Lung (tissue), 12 donors: Measurements from ENCODE around the gene MAP3K2. TPM values are rescaled to one million over a fixed set of nuclear protein-coding genes. Genes with fewer than 3 reads are reported as not detected.

ENCODE experiments used
- ATAC-seq: fragments of 200-7000 bp; cut with Tn5 transposase; one replicate; pipeline ENCODE4 v1.9.1; 2020; ENCODE audit warnings: moderate number of reproducible peaks; ENCODE audit not compliant: insufficient read depth, low FRiP score
- DNase-seq, 3 donors: peaks; one replicate each; pipeline ENCODE4 v3.0.0-alpha.2; 2013 to 2017
- H3K27ac ChIP-seq, 2 donors: one replicate each; pipeline ENCODE4 v1.5.1; 2013; ENCODE audit warnings: mild to moderate bottlenecking in 2 of 2, moderate library complexity in 2 of 2, control low read depth in 1 of 2, inconsistent platforms in 1 of 2, low read depth in 1 of 2, low read length in 1 of 2
- H3K27me3 ChIP-seq, 3 donors: one replicate each; pipeline ENCODE4 v1.5.1; 2013; ENCODE audit warnings: low read length in 2 of 3; ENCODE audit not compliant: control insufficient read depth in 3 of 3, insufficient read depth in 3 of 3
- H3K36me3 ChIP-seq, 4 donors: one replicate each; pipeline ENCODE4 v1.5.1; 2013; ENCODE audit warnings: low read length in 4 of 4, mild to moderate bottlenecking in 1 of 4, moderate library complexity in 1 of 4; ENCODE audit not compliant: control insufficient read depth in 4 of 4, insufficient read depth in 4 of 4
- H3K4me1 ChIP-seq, 5 donors: one replicate each; pipeline ENCODE4 v1.5.1; 2013; ENCODE audit warnings: low read length in 5 of 5, mild to moderate bottlenecking in 2 of 5, moderate library complexity in 1 of 5; ENCODE audit not compliant: control insufficient read depth in 5 of 5, insufficient read depth in 5 of 5
- H3K4me3 ChIP-seq: one replicate; pipeline ENCODE4 v1.5.1; 2013; ENCODE audit warnings: mild to moderate bottlenecking, control low read depth, moderate library complexity
- H3K9ac ChIP-seq, 2 donors: one replicate each; pipeline ENCODE4 v1.5.1; 2013; ENCODE audit warnings: low read length in 2 of 2, control low read depth in 1 of 2; ENCODE audit not compliant: insufficient read depth in 1 of 2
- H3K9me3 ChIP-seq, 4 donors: one replicate each; pipeline ENCODE4 v1.5.1; 2013; ENCODE audit warnings: low read length in 3 of 4, mild to moderate bottlenecking in 1 of 4, moderate library complexity in 1 of 4; ENCODE audit not compliant: control insufficient read depth in 4 of 4, insufficient read depth in 3 of 4
- CTCF ChIP-seq: IDR thresholded peaks from 2 replicates; pipeline ENCODE4 v1.5.1; 2012; ENCODE audit warnings: mild to moderate bottlenecking; ENCODE audit errors: control extremely low read depth, extremely low read depth
- WGBS, 2 donors: extraction: QIAGEN DNeasy Blood & Tissue Kit; methylation state at CpG; one replicate each; pipeline ENCODE4 v1.1.7; 2013; 5-methylcytosine and 5-hydroxymethylcytosine counted together
- polyA plus RNA-seq, 2 donors: library from polyadenylated mRNA; stranded (reverse); fragments of 200-250 nt; gene quantifications; one replicate each; pipeline ENCODE4 v1.2.1, GENCODE V29; 2013
- total RNA-seq, 2 donors: library from RNA; depleted of rRNA in 1 of 2; stranded (reverse); fragments of >200 nt in 1 of 2; gene quantifications; one replicate each; pipeline ENCODE4 v1.2.1, GENCODE V29; 2014 to 2021
- donor health status: control.
- donor health status: control.
- donor health status: Bipolar disorder and iron deficiency.
- donor health status: healthy.
- donor health status: DM: yes; HTN: yes; CAD: no.

The MAP3K2 gene
- total and polyA plus RNA-seq, 4 donors = 8.1 to 81.0 (median 30.8) TPM

- no peaks in the 10 kb centered on the region for H3K4me1 ChIP-seq
- H3K27ac ChIP-seq = no peak overlapping the region
- TF ChIP-seq CTCF = no peak
- H3K9ac ChIP-seq = no peak overlapping the region
- H3K36me3 ChIP-seq = peaks cover 0 to 2% (median 0%) of the 10 kb centered on the region in 4 donors
- DNase-seq (no peak), ATAC-seq (no peak)
- no peak overlapping the region for H3K4me3 ChIP-seq
- no peaks in the 10 kb centered on the region for H3K27me3 ChIP-seq
- no peaks in the 10 kb centered on the region for H3K9me3 ChIP-seq
- WGBS, 2 donors = 82% methylated on average over 14 of the region's 14 CpGs
These were observed 43.7 kb upstream of the MAP3K2 start for GRCh38 chr2:127431408-127432023.

GRCh38 chr2:127429844-127430425 lies 42.2 kb upstream of the MAP3K2 start:
- TF ChIP-seq CTCF = no peak
- DNase-seq (no peak), ATAC-seq (no peak)
- peaks cover 0 to 2% (median 0%) of the 10 kb centered on the region in 4 donors for H3K36me3 ChIP-seq
- no peaks in the 10 kb centered on the region for H3K9me3 ChIP-seq
- no peaks in the 10 kb centered on the region for H3K4me1 ChIP-seq
- H3K9ac ChIP-seq = no peak overlapping the region
- H3K27me3 ChIP-seq = no peaks in the 10 kb centered on the region
- H3K4me3 ChIP-seq = no peak overlapping the region
- WGBS, 2 donors = 83 to 93% methylated on average over 7 of the region's 7 CpGs
- H3K27ac ChIP-seq = no peak overlapping the region

GRCh38 chr2:127429291-127429690 lies 41.5 kb upstream of the MAP3K2 start:
- H3K36me3 ChIP-seq = peaks cover 0 to 2% (median 0%) of the 10 kb centered on the region in 4 donors
- H3K4me1 ChIP-seq = no peaks in the 10 kb centered on the region
- no peak overlapping the region for H3K27ac ChIP-seq
- H3K9me3 ChIP-seq = no peaks in the 10 kb centered on the region
- H3K27me3 ChIP-seq = no peaks in the 10 kb centered on the region
- ATAC-seq (no peak), DNase-seq (no peak)
- TF ChIP-seq CTCF = no peak
- no peak overlapping the region for H3K4me3 ChIP-seq
- WGBS, 2 donors = 88% methylated on average over 4 of the region's 4 CpGs
- H3K9ac ChIP-seq = no peak overlapping the region

- no peak overlapping the region for H3K27ac ChIP-seq
- H3K4me3 ChIP-seq = no peak overlapping the region
- no peak for TF ChIP-seq CTCF
- WGBS, 2 donors = 93 to 98% methylated on average over 6 of the region's 6 CpGs
- H3K9me3 ChIP-seq = no peaks in the 10 kb centered on the region
- peaks cover 0 to 1% (median 0%) of the 10 kb centered on the region in 5 donors for H3K4me1 ChIP-seq
- H3K9ac ChIP-seq = no peak overlapping the region
- DNase-seq (no peak), ATAC-seq (no peak)
- peaks cover 0 to 2% (median 0%) of the 10 kb centered on the region in 3 donors for H3K27me3 ChIP-seq
- H3K36me3 ChIP-seq = peaks cover 0 to 2% (median 0%) of the 10 kb centered on the region in 4 donors
These were observed 41.0 kb upstream of the MAP3K2 start for GRCh38 chr2:127428815-127429109.
